Testis (tissue), 3 donors: ENCODE results near the gene SMPDL3A. TPM values are rescaled to one million over a fixed set of nuclear protein-coding genes. Genes with fewer than 3 reads are reported as not detected.

Experiments used
- DNase-seq: peaks from one replicate; pipeline ENCODE4 v3.0.0-alpha.2; 2019
- H3K27ac ChIP-seq, 2 donors: fragments of 200-600 bp; sonication (generic); one replicate each; pipeline ENCODE4 v1.5.1; 2019
- H3K27me3 ChIP-seq: fragments of 200-600 bp; sonication (generic); one replicate; pipeline ENCODE4 v1.5.1; 2019
- H3K36me3 ChIP-seq: fragments of 200-600 bp; sonication (generic); one replicate; pipeline ENCODE4 v1.5.1; 2017; ENCODE audit warnings: low read depth; ENCODE audit errors: missing control alignments
- H3K4me1 ChIP-seq: fragments of 200-600 bp; sonication (generic); one replicate; pipeline ENCODE4 v1.5.1; 2019
- H3K4me3 ChIP-seq, 2 donors: fragments of 200-600 bp; sonication (generic); one replicate each; pipeline ENCODE4 v1.5.1; 2017 to 2019
- H3K9me3 ChIP-seq: fragments of 200-600 bp; sonication (generic); one replicate; pipeline ENCODE4 v1.5.1; 2017
- POLR2A ChIP-seq: fragments of 450-650 bp; IDR thresholded peaks from one replicate; pipeline ENCODE4 v1.6.1; 2017; ENCODE audit warnings: antibody characterized with exemption, mild to moderate bottlenecking, moderate library complexity
- WGBS, 2 donors: methylation state at CpG; one replicate each; pipeline ENCODE4 v1.1.5; 2018; 5-methylcytosine and 5-hydroxymethylcytosine counted together
- intact Hi-C: fragments of 100-400 bp; cut with DNase I; formaldehyde crosslinking; loops from one replicate; pipeline ENCODE4 v1.15.1; 2023; ENCODE audit warnings: low total_unique reads
- polyA plus RNA-seq: library from polyadenylated mRNA; stranded (reverse); fragments of 350-450 nt; fragmentation: Illumina TruSeq; extraction: RNeasy Lipid Tissue Mini Kit (QIAGEN cat#74804); gene quantifications from one replicate; pipeline ENCODE4 v1.2.3, GENCODE V29; 2014; ENCODE audit warnings: low read depth, low replicate concordance; ENCODE audit not compliant: insufficient read depth
- total RNA-seq, 2 donors: library from RNA; depleted of rRNA; stranded (reverse); fragments of >200 nt; gene quantifications; one replicate each; pipeline ENCODE4 v1.2.3, GENCODE V29; 2016
- TF ChIP-seq, protein P1 (sequence below), 3 experiments: fragments of 450-650 bp in 2 of 3; fragments of 200-600 bp in 1 of 3; sonication (generic) in 1 of 3; IDR thresholded peaks; one replicate each; pipeline ENCODE4 v1.5.1; 2016 to 2019; ENCODE audit warnings: antibody characterized with exemption in 3 of 3, mild to moderate bottlenecking in 2 of 3, moderate library complexity in 1 of 3

Gene SMPDL3A
- total and polyA plus RNA-seq, 3 donors from 2014 or later, result 3.6 to 3.9 (median 3.9) TPM

DNA sequence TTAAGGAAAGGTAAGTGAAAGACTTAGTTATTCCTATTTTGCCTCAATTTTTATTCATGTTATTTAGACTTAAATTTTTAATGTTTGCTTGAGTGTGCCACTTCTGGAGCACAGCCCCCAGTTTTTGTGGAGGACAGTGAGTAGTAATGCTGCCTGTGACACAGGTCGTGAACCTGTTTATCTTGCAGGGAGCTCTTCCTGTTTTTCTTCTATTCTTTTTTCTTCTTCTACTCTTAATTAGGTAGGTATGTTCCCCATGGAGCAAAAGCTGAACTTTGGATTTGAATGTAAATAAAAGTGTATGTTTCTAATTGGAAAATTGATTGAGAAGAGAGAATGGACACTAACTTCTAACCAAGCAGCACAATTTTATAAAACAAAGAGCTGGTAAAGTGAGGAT lies 12.3 kb downstream of the SMPDL3A start:
- TF ChIP-seq POLR2A, result no peak
- TF ChIP-seq, protein P1, sequence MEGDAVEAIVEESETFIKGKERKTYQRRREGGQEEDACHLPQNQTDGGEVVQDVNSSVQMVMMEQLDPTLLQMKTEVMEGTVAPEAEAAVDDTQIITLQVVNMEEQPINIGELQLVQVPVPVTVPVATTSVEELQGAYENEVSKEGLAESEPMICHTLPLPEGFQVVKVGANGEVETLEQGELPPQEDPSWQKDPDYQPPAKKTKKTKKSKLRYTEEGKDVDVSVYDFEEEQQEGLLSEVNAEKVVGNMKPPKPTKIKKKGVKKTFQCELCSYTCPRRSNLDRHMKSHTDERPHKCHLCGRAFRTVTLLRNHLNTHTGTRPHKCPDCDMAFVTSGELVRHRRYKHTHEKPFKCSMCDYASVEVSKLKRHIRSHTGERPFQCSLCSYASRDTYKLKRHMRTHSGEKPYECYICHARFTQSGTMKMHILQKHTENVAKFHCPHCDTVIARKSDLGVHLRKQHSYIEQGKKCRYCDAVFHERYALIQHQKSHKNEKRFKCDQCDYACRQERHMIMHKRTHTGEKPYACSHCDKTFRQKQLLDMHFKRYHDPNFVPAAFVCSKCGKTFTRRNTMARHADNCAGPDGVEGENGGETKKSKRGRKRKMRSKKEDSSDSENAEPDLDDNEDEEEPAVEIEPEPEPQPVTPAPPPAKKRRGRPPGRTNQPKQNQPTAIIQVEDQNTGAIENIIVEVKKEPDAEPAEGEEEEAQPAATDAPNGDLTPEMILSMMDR (IDR thresholded peaks at IDR 0.05), result no peak
- WGBS, 2 donors, result 82 to 93% methylated on average over 1 of the region's 1 CpG
- Histone ChIP-seq H3K9me3 (no peaks in the 10 kb centered on the region), H3K36me3 (no peaks in the 10 kb centered on the region), H3K27me3 (no peaks in the 10 kb centered on the region), H3K4me1 (no peaks in the 10 kb centered on the region), H3K4me3 (no peak overlapping the region), H3K27ac (no peak overlapping the region)
- no peak for DNase-seq
- intact Hi-C loops, result no loop called here

DNA sequence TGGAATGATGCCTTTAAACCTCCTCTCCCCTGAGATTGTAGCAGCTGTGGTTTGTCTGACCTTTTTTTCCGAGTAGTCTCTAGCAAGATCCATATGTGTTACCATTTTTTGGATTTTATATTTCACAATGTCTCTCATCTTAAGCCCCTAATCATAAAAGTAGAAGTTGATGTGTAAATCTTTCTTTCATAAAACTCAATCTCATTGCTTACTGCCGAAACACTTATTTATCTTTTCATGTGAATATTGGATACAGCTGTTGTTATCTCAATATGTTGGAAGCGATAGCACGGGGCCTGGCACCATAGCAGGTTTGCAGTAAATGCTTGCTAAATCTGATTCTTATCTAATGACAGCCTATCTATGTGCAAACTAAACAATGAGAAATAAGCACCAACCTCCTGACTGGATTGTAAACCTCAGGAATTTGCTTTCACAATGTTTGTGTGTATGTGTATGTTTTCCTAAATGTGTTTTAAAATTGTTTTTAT lies 14.2 kb downstream of the SMPDL3A start:
- H3K36me3 ChIP-seq, result no peaks in the 10 kb centered on the region
- no peak overlapping the region for H3K27ac ChIP-seq
- H3K27me3 ChIP-seq, result no peaks in the 10 kb centered on the region
- WGBS, 2 donors, result 21 to 22% methylated on average over 4 of the region's 4 CpGs
- no peaks in the 10 kb centered on the region for H3K4me1 ChIP-seq
- intact Hi-C loops, result no loop called here
- DNase-seq, result no peak
- H3K9me3 ChIP-seq, result no peaks in the 10 kb centered on the region
- TF ChIP-seq POLR2A, result no peak
- TF ChIP-seq, protein P1 (IDR thresholded peaks at IDR 0.05), result no peak
- H3K4me3 ChIP-seq, result no peak overlapping the region

DNA sequence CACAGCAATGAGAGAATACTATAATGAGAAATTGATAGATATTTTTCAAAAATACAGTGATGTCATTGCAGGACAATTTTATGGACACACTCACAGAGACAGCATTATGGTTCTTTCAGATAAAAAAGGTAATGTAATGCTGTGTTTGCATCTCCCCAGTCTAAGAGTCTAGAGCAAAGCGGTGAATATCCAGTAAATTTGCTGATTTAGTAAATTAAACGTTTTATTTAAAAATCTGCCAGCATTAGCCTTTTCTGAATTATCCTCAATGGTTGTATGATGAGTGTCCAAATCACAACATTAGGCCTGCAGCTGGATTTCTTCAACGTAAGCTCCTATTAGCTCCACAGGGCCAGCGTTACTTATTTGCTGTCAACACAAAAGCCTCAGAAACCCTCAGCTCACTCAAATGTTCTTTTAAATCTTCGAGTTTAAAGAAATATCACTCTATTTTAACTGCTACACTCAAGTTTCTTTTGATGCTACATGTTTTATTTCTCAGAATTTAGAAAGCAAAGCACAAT lies 16.0 kb downstream of the SMPDL3A start:
- H3K36me3 ChIP-seq, result no peaks in the 10 kb centered on the region
- no peak for TF ChIP-seq POLR2A
- TF ChIP-seq, protein P1 (IDR thresholded peaks at IDR 0.05), result no peak
- H3K9me3 ChIP-seq, result no peaks in the 10 kb centered on the region
- H3K4me3 ChIP-seq, result no peak overlapping the region
- no peak for DNase-seq
- H3K4me1 ChIP-seq, result no peaks in the 10 kb centered on the region
- no peak overlapping the region for H3K27ac ChIP-seq
- no peaks in the 10 kb centered on the region for H3K27me3 ChIP-seq
- intact Hi-C loops, result no loop called here
- WGBS, 2 donors, result 84% methylated on average over 5 of the region's 5 CpGs

DNA sequence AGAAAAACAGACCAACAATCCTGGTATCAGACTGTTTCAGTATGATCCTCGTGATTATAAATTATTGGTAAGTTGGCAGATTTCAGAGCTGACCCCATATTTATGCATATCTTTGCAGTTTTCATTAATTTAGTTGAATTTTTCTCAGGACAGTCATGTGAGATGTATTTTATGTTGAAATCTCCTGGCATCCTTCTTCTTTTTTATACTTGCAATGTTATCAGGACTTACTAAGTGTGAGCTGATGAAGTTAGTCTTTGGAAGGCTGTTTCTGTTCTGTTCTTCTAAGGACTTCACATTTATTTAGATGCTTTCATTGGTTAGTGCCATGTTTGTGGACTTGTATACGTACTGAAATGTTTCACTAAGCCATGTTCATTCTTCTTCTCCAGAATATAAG lies 17.2 kb downstream of the SMPDL3A start:
- Histone ChIP-seq H3K4me3 (no peak overlapping the region), H3K36me3 (no peaks in the 10 kb centered on the region), H3K9me3 (no peaks in the 10 kb centered on the region), H3K27me3 (no peaks in the 10 kb centered on the region), H3K4me1 (no peaks in the 10 kb centered on the region), H3K27ac (no peak overlapping the region)
- intact Hi-C loops, result no loop called here
- TF ChIP-seq, protein P1 (IDR thresholded peaks at IDR 0.05), result no peak
- no peak for TF ChIP-seq POLR2A
- 82 to 94% methylated on average over 2 of the region's 2 CpGs for WGBS, 2 donors
- no peak for DNase-seq
